ENCODE data around the gene SPTLC1. TPM values are rescaled to one million over a fixed set of nuclear protein-coding genes. Genes with fewer than 3 reads are reported as not detected.
"Not testable (repeated sequence)": the region's sequence is repeated elsewhere in the genome, so short reads cannot be mapped to it uniquely, and the experiment has no call there.

The SPTLC1 gene
- total RNA-seq, 2 experiments from 2014 or later = 51.2 to 59.2 TPM

DNA sequence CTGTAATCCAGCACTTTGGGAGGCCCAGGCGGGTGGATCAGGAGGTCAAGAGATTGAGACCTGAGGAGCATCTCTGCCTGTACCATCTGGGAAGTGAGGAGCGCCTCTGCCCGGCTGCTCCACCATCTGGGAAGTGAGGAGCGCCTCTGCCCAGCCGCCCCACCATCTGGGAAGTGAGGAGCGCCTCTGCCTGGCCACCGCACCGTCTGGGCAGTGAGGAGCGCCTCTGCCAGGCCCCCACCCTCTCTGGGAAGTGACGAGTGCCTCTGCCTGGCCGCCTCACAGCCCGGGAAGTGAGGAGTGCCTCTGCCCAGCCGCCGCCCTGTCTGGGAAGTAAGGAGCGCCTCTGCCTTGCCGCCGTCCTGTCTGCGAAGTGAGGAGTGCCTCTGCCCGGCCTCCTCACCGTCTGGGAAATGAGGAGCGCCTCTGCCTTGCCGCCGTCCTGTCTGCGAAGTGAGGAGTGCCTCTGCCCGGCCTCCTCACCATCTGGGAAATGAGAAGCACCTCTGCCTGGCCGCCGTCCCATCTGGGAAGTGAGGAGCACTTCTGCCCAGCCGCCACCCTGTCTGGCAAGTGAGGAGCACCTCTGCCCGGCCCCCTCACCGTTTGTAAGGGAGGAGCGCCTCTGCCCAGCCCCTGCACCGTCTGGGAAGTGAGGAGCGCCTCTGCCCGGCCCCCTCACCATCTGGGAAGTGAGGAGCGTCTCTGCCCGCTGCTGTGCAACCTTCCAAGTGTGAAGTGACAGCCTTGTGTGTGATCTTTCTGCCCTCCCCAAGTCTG, 9.6 kb downstream of the SPTLC1 start:
- H3K9me3 Mint-ChIP-seq, H3K4me1 Mint-ChIP-seq, CTCF ChIA-PET, H3K27me3 Mint-ChIP-seq, POLR2A ChIA-PET, H3K27ac Mint-ChIP-seq, DNase-seq, H3K4me3 Mint-ChIP-seq: not testable (repeated sequence)
- peaks cover 29% of the 10 kb centered on the region for H3K36me3 Mint-ChIP-seq (ENCODE audit: low read depth)

GRCh38 chr9:92103601-92104000, 11.6 kb downstream of the SPTLC1 start:
- H3K9me3 Mint-ChIP-seq, H3K4me3 Mint-ChIP-seq, CTCF ChIA-PET, DNase-seq, H3K27me3 Mint-ChIP-seq, H3K27ac Mint-ChIP-seq, POLR2A ChIA-PET: not testable (repeated sequence)
- peaks cover 39% of the 10 kb centered on the region for H3K36me3 Mint-ChIP-seq (ENCODE audit: low read depth)
- peaks cover 10% of the 10 kb centered on the region for H3K4me1 Mint-ChIP-seq

- peaks cover 2% of the 10 kb centered on the region for H3K9me3 Mint-ChIP-seq
- H3K4me1 Mint-ChIP-seq = peaks cover 26% of the 10 kb centered on the region
- peaks cover 53% of the 10 kb centered on the region for H3K36me3 Mint-ChIP-seq (ENCODE audit: low read depth)
- CTCF ChIA-PET = no interaction called here
- POLR2A ChIA-PET = no interaction called here
- no peaks in the 10 kb centered on the region for H3K27me3 Mint-ChIP-seq
- no peak for DNase-seq
- H3K4me3 Mint-ChIP-seq = no peak overlapping the region
- peak overlapping the region; percentile 31 for H3K27ac Mint-ChIP-seq
Observed at GRCh38 chr9:92100237-92100911, 14.8 kb downstream of the SPTLC1 start.

DNA sequence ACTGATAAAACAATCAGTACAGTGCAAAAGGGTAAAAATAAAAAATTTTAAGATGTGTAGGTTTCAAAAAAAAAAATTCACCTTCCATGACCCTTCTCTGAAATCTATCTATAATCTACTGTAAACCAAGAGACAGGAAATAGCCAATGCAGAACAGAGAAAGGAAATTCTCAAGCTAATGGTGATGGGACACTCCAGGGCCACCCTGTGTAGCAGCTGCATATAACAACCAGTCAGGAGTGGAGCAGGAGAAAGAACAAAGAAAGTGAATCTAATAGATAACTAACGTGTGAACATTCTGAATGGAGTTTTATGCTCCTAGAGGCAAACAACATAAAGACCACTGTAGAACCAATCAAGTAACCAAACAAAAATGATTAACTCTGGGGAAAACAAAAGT, 16.6 kb downstream of the SPTLC1 start:
- ChIA-PET POLR2A (interaction anchor here (0.9 kb wide), 1 partner anchor 15 kb away, joined by 3 read pairs; no protein-coding TSS in a partner anchor), CTCF (no interaction called here)
- H3K4me3 Mint-ChIP-seq = peak overlapping the region; percentile 62
- no peak for DNase-seq
- no peaks in the 10 kb centered on the region for H3K27me3 Mint-ChIP-seq
- peak overlapping the region; percentile 84 for H3K27ac Mint-ChIP-seq
- H3K36me3 Mint-ChIP-seq (ENCODE audit: low read depth) = peaks cover 62% of the 10 kb centered on the region
- peaks cover 44% of the 10 kb centered on the region for H3K4me1 Mint-ChIP-seq
- H3K9me3 Mint-ChIP-seq = peaks cover 2% of the 10 kb centered on the region

DNA sequence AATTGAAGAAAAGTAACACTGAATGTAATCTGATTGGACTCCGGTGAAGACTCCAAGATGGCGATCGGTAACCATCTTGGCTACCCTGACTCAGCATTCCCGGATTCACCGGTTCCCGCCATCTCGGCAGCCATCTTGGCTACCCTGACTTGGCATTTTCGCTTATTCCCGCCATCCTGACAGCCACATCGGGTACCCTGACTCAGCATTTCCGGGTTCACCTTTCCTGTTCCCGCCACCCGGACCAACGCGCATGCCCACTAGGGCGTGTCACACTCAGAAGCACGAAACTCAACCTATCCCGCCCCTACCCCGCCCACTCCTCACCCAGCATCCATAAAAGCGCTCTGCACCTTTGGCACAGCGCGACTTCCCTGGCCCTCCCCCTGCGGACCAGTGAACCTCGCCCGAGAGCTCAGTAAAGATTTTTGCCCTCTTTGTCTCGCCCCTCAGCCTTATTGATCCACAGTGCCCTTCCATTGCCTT, 17.2 kb downstream of the SPTLC1 start:
- H3K4me1 Mint-ChIP-seq = peaks cover 46% of the 10 kb centered on the region
- H3K36me3 Mint-ChIP-seq (ENCODE audit: low read depth) = peaks cover 59% of the 10 kb centered on the region

GRCh38 chr9:92095236-92095635, 20.0 kb downstream of the SPTLC1 start:
- DNase-seq = no peak
- ChIA-PET POLR2A (no interaction called here), CTCF (interaction anchor here (1.3 to 1.5 kb wide), 2 partner anchors 45 to 331 kb away, joined by 3 to 4 read pairs; no protein-coding TSS in a partner anchor)
- peaks cover 2% of the 10 kb centered on the region for H3K9me3 Mint-ChIP-seq
- H3K36me3 Mint-ChIP-seq (ENCODE audit: low read depth) = peaks cover 48% of the 10 kb centered on the region
- no peaks in the 10 kb centered on the region for H3K27me3 Mint-ChIP-seq
- peaks cover 46% of the 10 kb centered on the region for H3K4me1 Mint-ChIP-seq
- H3K4me3 Mint-ChIP-seq = no peak overlapping the region
- H3K27ac Mint-ChIP-seq = peak overlapping the region; percentile 81

More for the DNA sequence above, 17.2 kb downstream of the SPTLC1 start:
- Mint-ChIP-seq H3K27ac (peak overlapping the region; percentile 84), H3K27me3 (no peaks in the 10 kb centered on the region), H3K9me3 (peaks cover 2% of the 10 kb centered on the region), H3K4me3 (peak overlapping the region; percentile 62)
- CTCF ChIA-PET = no interaction called here
- DNase-seq = peak; percentile 78
- POLR2A ChIA-PET = no interaction called here

GRCh38 chr9:92094655-92095054, 20.6 kb downstream of the SPTLC1 start:
- CTCF ChIA-PET = interaction anchor here (1.3 to 1.5 kb wide), 2 partner anchors 46 to 330 kb away, joined by 3 to 4 read pairs; no protein-coding TSS in a partner anchor
- Mint-ChIP-seq H3K27ac (peak overlapping the region; percentile 81), H3K4me1 (peaks cover 46% of the 10 kb centered on the region), H3K27me3 (no peaks in the 10 kb centered on the region), H3K36me3 (ENCODE audit: low read depth) (peaks cover 51% of the 10 kb centered on the region), H3K9me3 (peaks cover 2% of the 10 kb centered on the region), H3K4me3 (no peak overlapping the region)
- peak; percentile 34 for DNase-seq
- POLR2A ChIA-PET = no interaction called here

GRCh38 chr9:92077888-92078287, 37.3 kb downstream of the SPTLC1 start:
- no peak for DNase-seq
- H3K9me3 Mint-ChIP-seq = no peaks in the 10 kb centered on the region
- H3K27me3 Mint-ChIP-seq = no peaks in the 10 kb centered on the region
- no peak overlapping the region for H3K27ac Mint-ChIP-seq
- peaks cover 26% of the 10 kb centered on the region for H3K36me3 Mint-ChIP-seq (ENCODE audit: low read depth)
- H3K4me3 Mint-ChIP-seq = no peak overlapping the region
- no peaks in the 10 kb centered on the region for H3K4me1 Mint-ChIP-seq
- ChIA-PET CTCF (interaction anchor here (1.2 kb wide), 1 partner anchor 63 kb away, joined by 5 read pairs; no protein-coding TSS in a partner anchor), POLR2A (no interaction called here)

GRCh38 chr9:92071634-92072033, 43.6 kb downstream of the SPTLC1 start:
- ChIA-PET CTCF (no interaction called here), POLR2A (no interaction called here)
- Mint-ChIP-seq H3K36me3 (ENCODE audit: low read depth) (peaks cover 31% of the 10 kb centered on the region), H3K27ac (no peak overlapping the region), H3K4me3 (no peak overlapping the region), H3K27me3 (no peaks in the 10 kb centered on the region), H3K9me3 (no peaks in the 10 kb centered on the region), H3K4me1 (no peaks in the 10 kb centered on the region)
- DNase-seq = no peak

DNA sequence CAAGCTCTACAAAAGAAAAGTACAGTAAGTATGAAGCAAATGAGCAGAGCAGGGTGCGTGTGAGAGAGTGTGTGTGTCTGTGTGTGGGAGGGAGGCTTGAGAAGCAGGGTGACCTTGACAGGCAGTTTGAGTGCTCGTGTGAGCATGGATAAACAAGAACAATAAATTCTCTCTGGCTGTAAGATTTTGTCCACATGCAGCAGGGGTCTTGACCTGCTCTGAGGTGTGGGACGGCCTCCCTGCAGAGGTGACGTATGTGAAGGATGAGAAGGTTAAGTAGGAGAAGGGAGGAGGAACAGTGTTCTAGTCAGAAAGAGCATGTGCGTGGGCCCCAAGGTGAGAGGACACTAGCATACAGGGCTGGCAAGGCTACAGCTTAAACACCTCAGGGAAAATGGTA, 49.0 kb downstream of the SPTLC1 start:
- CTCF ChIA-PET = no interaction called here
- Mint-ChIP-seq H3K36me3 (ENCODE audit: low read depth) (peaks cover 62% of the 10 kb centered on the region), H3K27ac (no peak overlapping the region), H3K9me3 (peaks cover 19% of the 10 kb centered on the region), H3K4me3 (no peak overlapping the region), H3K4me1 (no peaks in the 10 kb centered on the region), H3K27me3 (no peaks in the 10 kb centered on the region)
- no peak for DNase-seq
- POLR2A ChIA-PET = no interaction called here

DNA sequence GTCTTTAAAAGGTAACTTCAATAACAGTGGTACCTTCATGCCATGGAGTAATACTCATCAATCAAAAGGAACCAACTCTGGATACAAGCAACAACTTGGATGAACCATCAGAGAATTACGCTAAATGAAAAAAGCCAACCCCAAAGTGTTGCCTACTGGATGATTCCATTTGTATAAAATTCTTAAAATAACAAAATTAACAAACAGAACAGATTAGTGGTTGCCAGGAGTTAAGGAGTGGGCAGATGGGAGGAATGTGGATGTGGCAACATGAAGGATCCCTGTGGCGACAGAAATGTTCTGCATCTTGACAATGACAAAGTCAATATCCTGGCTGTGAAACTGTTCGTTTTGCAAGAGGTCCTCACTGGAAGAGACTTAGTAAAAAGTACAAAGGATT, 50.5 kb downstream of the SPTLC1 start:
- Mint-ChIP-seq H3K4me3 (no peak overlapping the region), H3K36me3 (ENCODE audit: low read depth) (peaks cover 74% of the 10 kb centered on the region), H3K27ac (no peak overlapping the region), H3K27me3 (no peaks in the 10 kb centered on the region), H3K4me1 (no peaks in the 10 kb centered on the region), H3K9me3 (peaks cover 27% of the 10 kb centered on the region)
- no peak for DNase-seq
- ChIA-PET POLR2A (no interaction called here), CTCF (no interaction called here)

- ChIA-PET POLR2A (no interaction called here), CTCF (no interaction called here)
- no peaks in the 10 kb centered on the region for H3K27me3 Mint-ChIP-seq
- H3K9me3 Mint-ChIP-seq = peaks cover 27% of the 10 kb centered on the region
- no peak overlapping the region for H3K4me3 Mint-ChIP-seq
- peaks cover 85% of the 10 kb centered on the region for H3K36me3 Mint-ChIP-seq (ENCODE audit: low read depth)
- peaks cover 18% of the 10 kb centered on the region for H3K4me1 Mint-ChIP-seq
- H3K27ac Mint-ChIP-seq = no peak overlapping the region
- DNase-seq = no peak
Observed at GRCh38 chr9:92061184-92061583, 54.0 kb downstream of the SPTLC1 start.

- Mint-ChIP-seq H3K27ac (no peak overlapping the region), H3K27me3 (no peaks in the 10 kb centered on the region), H3K9me3 (peaks cover 27% of the 10 kb centered on the region), H3K4me3 (no peak overlapping the region), H3K4me1 (peaks cover 18% of the 10 kb centered on the region), H3K36me3 (ENCODE audit: low read depth) (peaks cover 83% of the 10 kb centered on the region)
- ChIA-PET CTCF (no interaction called here), POLR2A (no interaction called here)
- DNase-seq = no peak
Observed at GRCh38 chr9:92059661-92060060, 55.6 kb downstream of the SPTLC1 start.

Measured in activated CD4-positive, alpha-beta T cell treated with anti-CD3 and anti-CD28 coated beads, Interleukin-2, amount 10 ng/mL, durations not matched to agents 7 days and 5 days (primary cell).